Measurements from ENCODE around the gene SLC35E4.
A peak's percentile ranks its signal among the peaks of the same experiment; 100 is the strongest.
"Not testable (repeated sequence)": the region's sequence is repeated elsewhere in the genome, so short reads cannot be mapped to it uniquely, and the experiment has no call there.

Gene SLC35E4

GRCh38 chr22:30612789-30613188 is 22.8 kb upstream of the SLC35E4 start:
- no peak for DNase-seq

GRCh38 chr22:30614268-30614667 is 21.3 kb upstream of the SLC35E4 start:
- DNase-seq: no peak

- DNase-seq: no peak
Measured at GRCh38 chr22:30614879-30615278, 20.7 kb upstream of the SLC35E4 start.

GRCh38 chr22:30615543-30615954 is 20.0 kb upstream of the SLC35E4 start:
- no peak for DNase-seq

- no peak for DNase-seq
Measured at GRCh38 chr22:30617819-30618218, 17.8 kb upstream of the SLC35E4 start.

GRCh38 chr22:30619909-30620308 is 15.7 kb upstream of the SLC35E4 start:
- DNase-seq: not testable (repeated sequence)

- no peak for DNase-seq
Measured at GRCh38 chr22:30626413-30626812, 9.2 kb upstream of the SLC35E4 start.

- no peak for DNase-seq
Measured at GRCh38 chr22:30627471-30627870, 8.1 kb upstream of the SLC35E4 start.

- no peak for DNase-seq
Measured at GRCh38 chr22:30628491-30628890, 7.1 kb upstream of the SLC35E4 start.

GRCh38 chr22:30631469-30631868 is 4.1 kb upstream of the SLC35E4 start:
- DNase-seq: not testable (repeated sequence)

GRCh38 chr22:30634471-30635233 is 929 bp upstream of the SLC35E4 start:
- DNase-seq: peak; percentile 24 to 51

GRCh38 chr22:30636226-30637077 is 871 bp downstream of the SLC35E4 start:
- DNase-seq: no peak

- DNase-seq: no peak
Measured at GRCh38 chr22:30637701-30638114, 2.1 kb downstream of the SLC35E4 start.

GRCh38 chr22:30640361-30640760 is 4.8 kb downstream of the SLC35E4 start:
- DNase-seq: no peak

- DNase-seq: no peak
Measured at GRCh38 chr22:30640839-30641430, 5.4 kb downstream of the SLC35E4 start.

GRCh38 chr22:30643055-30643875 is 7.7 kb downstream of the SLC35E4 start:
- no peak for DNase-seq

GRCh38 chr22:30646518-30647160 is 11.1 kb downstream of the SLC35E4 start:
- no peak for DNase-seq

GRCh38 chr22:30647536-30647935 is 12.0 kb downstream of the SLC35E4 start:
- DNase-seq: no peak

GRCh38 chr22:30648825-30649224 is 13.2 kb downstream of the SLC35E4 start:
- no peak for DNase-seq

- DNase-seq: no peak
Measured at GRCh38 chr22:30649430-30650007, 13.9 kb downstream of the SLC35E4 start.

GRCh38 chr22:30650508-30651116 is 15.0 kb downstream of the SLC35E4 start:
- no peak for DNase-seq
